ENCODE measurements around the gene PTPRCAP.
A peak's percentile ranks its signal among the peaks of the same experiment; 100 is the strongest.
"Not testable (repeated sequence)": the region's sequence is repeated elsewhere in the genome, so short reads cannot be mapped to it uniquely, and the experiment has no call there.

The PTPRCAP gene

GRCh38 chr11:67407688-67408163 is 29.8 kb downstream of the PTPRCAP start:
- Histone ChIP-seq H3K27me3 (ENCODE audit: control insufficient read depth, insufficient read depth, low read length) (peaks cover 6% of the 10 kb centered on the region), H3K4me1 (ENCODE audit: control insufficient read depth, low read depth, low read length) (peaks cover 3% of the 10 kb centered on the region), H3K9me3 (ENCODE audit: control insufficient read depth, low read depth, low read length) (no peaks in the 10 kb centered on the region), H3K27ac (ENCODE audit: low read length) (no peak overlapping the region), H3K4me3 (ENCODE audit: low read length) (no peak overlapping the region), H3K9ac (ENCODE audit: low read length) (no peak overlapping the region), H3K36me3 (ENCODE audit: control insufficient read depth, low read depth, low read length) (no peaks in the 10 kb centered on the region)

- peaks cover 2% of the 10 kb centered on the region for H3K27me3 ChIP-seq (ENCODE audit: control insufficient read depth, insufficient read depth, low read length)
- H3K9ac ChIP-seq (ENCODE audit: low read length) = no peak overlapping the region
- peaks cover 6% of the 10 kb centered on the region for H3K4me1 ChIP-seq (ENCODE audit: control insufficient read depth, low read depth, low read length)
- no peaks in the 10 kb centered on the region for H3K9me3 ChIP-seq (ENCODE audit: control insufficient read depth, low read depth, low read length)
- H3K27ac ChIP-seq (ENCODE audit: low read length) = no peak overlapping the region
- no peaks in the 10 kb centered on the region for H3K36me3 ChIP-seq (ENCODE audit: control insufficient read depth, low read depth, low read length)
- no peak overlapping the region for H3K4me3 ChIP-seq (ENCODE audit: low read length)
Observed at GRCh38 chr11:67406969-67407687, 30.4 kb downstream of the PTPRCAP start.

DNA sequence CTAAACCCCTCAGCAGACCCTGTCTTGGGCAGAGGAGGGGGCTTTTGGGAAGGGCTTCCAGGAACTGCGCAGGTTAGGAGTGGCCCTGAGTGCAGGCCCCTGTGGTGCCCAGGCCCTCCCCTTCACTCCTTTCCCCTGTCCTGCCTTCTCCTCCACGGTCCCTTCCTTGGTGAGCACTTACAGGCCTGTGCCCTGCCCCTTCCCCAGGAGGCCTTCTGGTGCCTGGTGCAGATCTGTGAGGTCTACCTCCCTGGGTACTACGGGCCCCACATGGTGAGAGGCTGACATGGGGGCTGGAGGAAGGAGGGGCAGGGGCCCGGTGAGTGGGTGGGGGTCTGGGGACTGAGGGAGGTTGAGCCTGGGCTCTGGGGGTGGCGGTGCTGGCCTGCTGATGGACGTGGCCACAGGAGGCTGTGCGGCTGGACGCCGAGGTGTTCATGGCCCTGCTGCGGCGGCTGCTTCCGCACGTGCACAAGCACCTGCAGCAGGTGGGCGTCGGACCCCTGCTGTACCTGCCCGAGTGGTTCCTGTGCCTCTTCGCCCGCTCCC is 31.0 kb downstream of the PTPRCAP start:
- Histone ChIP-seq H3K27me3 (ENCODE audit: control insufficient read depth, insufficient read depth, low read length) (no peaks in the 10 kb centered on the region), H3K4me3 (ENCODE audit: low read length) (no peak overlapping the region), H3K9ac (ENCODE audit: low read length) (no peak overlapping the region), H3K4me1 (ENCODE audit: control insufficient read depth, low read depth, low read length) (peaks cover 9% of the 10 kb centered on the region), H3K36me3 (ENCODE audit: control insufficient read depth, low read depth, low read length) (no peaks in the 10 kb centered on the region), H3K27ac (ENCODE audit: low read length) (no peak overlapping the region), H3K9me3 (ENCODE audit: control insufficient read depth, low read depth, low read length) (no peaks in the 10 kb centered on the region)

DNA sequence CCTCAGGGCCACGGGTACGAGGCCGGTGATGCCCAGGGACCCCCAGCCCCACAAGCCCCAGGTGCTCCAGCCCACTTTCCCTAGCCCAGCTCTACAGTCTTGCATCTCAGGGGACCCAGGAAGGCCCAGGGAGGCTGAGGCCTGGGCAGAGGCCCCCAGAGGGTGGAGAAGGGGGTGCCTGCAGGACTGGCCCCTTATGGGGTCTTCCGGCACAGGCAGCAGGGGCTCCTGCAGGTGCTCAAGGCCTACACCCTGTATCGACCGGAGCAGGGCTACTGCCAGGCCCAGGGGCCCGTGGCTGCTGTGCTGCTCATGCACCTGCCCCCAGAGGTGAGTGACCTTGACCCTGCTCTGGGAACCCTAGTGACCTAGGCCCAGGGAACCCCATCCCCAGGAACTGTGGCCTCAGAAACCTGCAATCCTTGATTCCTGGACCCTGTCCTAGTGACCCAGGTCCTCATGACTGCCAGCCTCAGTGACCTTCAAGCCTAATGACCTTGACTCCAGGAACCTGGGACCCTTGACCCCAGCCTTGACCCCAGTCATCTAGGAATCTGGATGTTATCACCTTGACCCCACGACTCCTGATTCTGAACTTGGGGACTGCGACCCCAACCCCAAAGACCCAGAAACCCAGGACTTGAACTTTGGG is 31.7 kb downstream of the PTPRCAP start:
- no peak overlapping the region for H3K27ac ChIP-seq (ENCODE audit: low read length)
- H3K9ac ChIP-seq (ENCODE audit: low read length) = no peak overlapping the region
- H3K36me3 ChIP-seq (ENCODE audit: control insufficient read depth, low read depth, low read length) = no peaks in the 10 kb centered on the region

DNA sequence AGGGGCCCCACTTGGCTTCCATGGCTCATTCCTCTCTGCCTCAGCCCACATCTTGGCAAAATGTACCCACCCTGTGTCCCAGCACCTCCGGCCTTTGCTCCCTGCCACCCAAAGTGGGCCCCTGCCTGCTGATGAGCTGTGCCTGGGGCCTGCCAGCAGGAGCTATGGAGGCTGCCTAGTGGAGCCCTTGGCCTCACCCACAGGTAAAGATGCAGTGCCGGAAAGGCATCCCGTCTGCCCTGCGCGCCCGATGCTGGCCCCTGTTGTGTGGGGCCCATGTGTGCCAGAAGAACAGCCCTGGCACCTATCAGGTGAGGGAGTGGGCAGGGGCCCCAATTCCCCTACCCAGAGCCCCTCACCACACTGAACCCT is 32.3 kb downstream of the PTPRCAP start:
- Histone ChIP-seq H3K4me1 (ENCODE audit: control insufficient read depth, low read depth, low read length) (peaks cover 9% of the 10 kb centered on the region), H3K27me3 (ENCODE audit: control insufficient read depth, insufficient read depth, low read length) (no peaks in the 10 kb centered on the region), H3K27ac (ENCODE audit: low read length) (no peak overlapping the region), H3K9ac (ENCODE audit: low read length) (no peak overlapping the region), H3K36me3 (ENCODE audit: control insufficient read depth, low read depth, low read length) (no peaks in the 10 kb centered on the region), H3K4me3 (ENCODE audit: low read length) (no peak overlapping the region), H3K9me3 (ENCODE audit: control insufficient read depth, low read depth, low read length) (no peaks in the 10 kb centered on the region)

More for the DNA sequence above, 31.7 kb downstream of the PTPRCAP start:
- H3K9me3 ChIP-seq (ENCODE audit: control insufficient read depth, low read depth, low read length) = no peaks in the 10 kb centered on the region
- H3K4me1 ChIP-seq (ENCODE audit: control insufficient read depth, low read depth, low read length) = peaks cover 9% of the 10 kb centered on the region
- H3K27me3 ChIP-seq (ENCODE audit: control insufficient read depth, insufficient read depth, low read length) = no peaks in the 10 kb centered on the region
- no peak overlapping the region for H3K4me3 ChIP-seq (ENCODE audit: low read length)

DNA sequence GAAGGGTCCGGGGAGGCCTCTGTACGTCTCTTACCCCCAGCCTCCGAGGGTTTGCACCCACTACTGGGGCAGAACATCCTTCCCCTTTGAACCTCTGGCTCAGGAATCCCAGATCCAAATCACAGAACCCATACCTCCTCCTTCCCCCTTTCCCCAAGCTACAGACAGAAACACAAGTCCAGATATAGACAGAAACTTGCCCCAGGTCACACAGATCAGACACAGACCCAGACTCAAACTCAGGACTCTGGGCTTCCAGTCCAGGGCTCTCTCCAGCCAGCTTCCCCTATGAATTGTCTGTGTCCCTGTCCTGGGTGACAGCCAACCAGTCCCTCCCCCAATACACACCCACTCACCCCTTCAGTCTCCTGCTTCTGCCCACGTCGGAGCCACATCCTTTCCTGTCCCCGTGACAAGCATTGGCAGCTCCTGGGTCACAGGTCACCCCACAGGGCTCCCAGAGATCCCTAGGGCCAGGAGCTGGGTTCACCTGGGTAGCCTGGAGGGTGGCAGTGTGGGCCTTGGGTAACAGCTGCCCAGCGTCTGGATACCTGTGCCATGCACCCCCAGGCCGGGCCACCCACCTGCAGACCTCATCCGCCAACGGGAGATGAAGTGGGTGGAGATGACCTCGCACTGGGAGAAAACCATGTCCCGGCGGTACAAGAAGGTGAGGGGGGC is 32.8 kb downstream of the PTPRCAP start:
- Histone ChIP-seq H3K36me3 (ENCODE audit: control insufficient read depth, low read depth, low read length) (no peaks in the 10 kb centered on the region), H3K27me3 (ENCODE audit: control insufficient read depth, insufficient read depth, low read length) (no peaks in the 10 kb centered on the region), H3K9ac (ENCODE audit: low read length) (no peak overlapping the region), H3K9me3 (ENCODE audit: control insufficient read depth, low read depth, low read length) (no peaks in the 10 kb centered on the region), H3K4me1 (ENCODE audit: control insufficient read depth, low read depth, low read length) (peaks cover 6% of the 10 kb centered on the region), H3K4me3 (ENCODE audit: low read length) (no peak overlapping the region), H3K27ac (ENCODE audit: low read length) (no peak overlapping the region)

DNA sequence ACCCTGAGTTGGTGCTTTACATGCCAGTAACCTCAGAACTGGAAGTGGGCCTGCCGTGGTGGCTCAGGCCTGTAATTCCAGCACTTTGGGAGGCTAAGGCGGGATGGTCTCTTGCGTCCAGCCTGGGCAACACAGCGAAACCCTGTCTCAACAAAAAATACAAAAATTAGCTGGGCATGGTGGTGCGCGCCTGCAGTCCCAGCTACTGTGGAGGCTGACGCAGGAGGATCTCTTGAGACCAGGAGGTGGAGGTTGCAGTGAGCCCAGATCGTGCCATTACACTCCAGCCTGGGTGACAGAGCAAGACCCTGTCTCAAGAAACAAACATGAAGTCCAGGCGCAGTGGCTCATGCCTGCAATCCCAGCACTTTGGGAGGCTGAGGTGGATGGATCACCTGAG is 34.4 kb downstream of the PTPRCAP start:
- not testable (repeated sequence) for H3K27ac ChIP-seq (ENCODE audit: low read length); H3K4me1 ChIP-seq (ENCODE audit: control insufficient read depth, low read depth, low read length)
- peaks cover 13% of the 10 kb centered on the region for H3K36me3 ChIP-seq (ENCODE audit: control insufficient read depth, low read depth, low read length)

GRCh38 chr11:67402192-67402839 is 35.2 kb downstream of the PTPRCAP start:
- not testable (repeated sequence) for H3K27me3 ChIP-seq (ENCODE audit: control insufficient read depth, insufficient read depth, low read length); H3K27ac ChIP-seq (ENCODE audit: low read length); H3K4me1 ChIP-seq (ENCODE audit: control insufficient read depth, low read depth, low read length); H3K9ac ChIP-seq (ENCODE audit: low read length); H3K9me3 ChIP-seq (ENCODE audit: control insufficient read depth, low read depth, low read length)
- Histone ChIP-seq H3K36me3 (ENCODE audit: control insufficient read depth, low read depth, low read length) (peaks cover 21% of the 10 kb centered on the region), H3K4me3 (ENCODE audit: low read length) (peak overlapping the region; percentile 26)

More for the DNA sequence above, 34.4 kb downstream of the PTPRCAP start:
- H3K9ac ChIP-seq (ENCODE audit: low read length); H3K27me3 ChIP-seq (ENCODE audit: control insufficient read depth, insufficient read depth, low read length); H3K9me3 ChIP-seq (ENCODE audit: control insufficient read depth, low read depth, low read length); H3K4me3 ChIP-seq (ENCODE audit: low read length): not testable (repeated sequence)

GRCh38 chr11:67401495-67402191 is 35.8 kb downstream of the PTPRCAP start, which contains the start of gene PPP1CA:
PPP1CA (minus strand) TSS chr11:67401858; CDS start chr11:67401782, 76 bp downstream.
- Histone ChIP-seq H3K4me1 (ENCODE audit: control insufficient read depth, low read depth, low read length) (peaks cover 5% of the 10 kb centered on the region), H3K9ac (ENCODE audit: low read length) (peak within 1 kb of the TSS; percentile 67), H3K9me3 (ENCODE audit: control insufficient read depth, low read depth, low read length) (no peaks in the 10 kb centered on the region), H3K36me3 (ENCODE audit: control insufficient read depth, low read depth, low read length) (peaks cover 21% of the 10 kb centered on the region), H3K27ac (ENCODE audit: low read length) (no peak within 1 kb of the TSS), H3K27me3 (ENCODE audit: control insufficient read depth, insufficient read depth, low read length) (no peaks in the 10 kb centered on the region), H3K4me3 (ENCODE audit: low read length) (peak within 1 kb of the TSS; percentile 71)

GRCh38 chr11:67400942-67401494 is 36.5 kb downstream of the PTPRCAP start:
- Histone ChIP-seq H3K27ac (ENCODE audit: low read length) (no peak overlapping the region), H3K4me3 (ENCODE audit: low read length) (peak overlapping the region; percentile 71), H3K4me1 (ENCODE audit: control insufficient read depth, low read depth, low read length) (peaks cover 5% of the 10 kb centered on the region), H3K9ac (ENCODE audit: low read length) (peak overlapping the region; percentile 67), H3K9me3 (ENCODE audit: control insufficient read depth, low read depth, low read length) (no peaks in the 10 kb centered on the region), H3K36me3 (ENCODE audit: control insufficient read depth, low read depth, low read length) (peaks cover 23% of the 10 kb centered on the region), H3K27me3 (ENCODE audit: control insufficient read depth, insufficient read depth, low read length) (no peaks in the 10 kb centered on the region)
